HepG2 (cell line): Measurements from ENCODE around the gene CENPC. TPM values are rescaled to one million over a fixed set of nuclear protein-coding genes. Genes with fewer than 3 reads are reported as not detected.

Experiments used
- ATAC-seq: fragments of 200-7000 bp; cut with Tn5 transposase; 3 replicates; pipeline ENCODE4 v1.9.1; 2020; ENCODE audit warnings: mild to moderate bottlenecking, moderate library complexity
- BruUV-seq: library from RNA; stranded (reverse); fragments of 400-500 nt; replicated peaks from 2 replicates; lab custom pipeline; 2021; lab: Mats Ljungman, UMichigan
- CTCF ChIA-PET: fragments of 300-600 bp; formaldehyde crosslinking; extraction: SDS; loops from one replicate; lab custom pipeline; 2021; ENCODE audit warnings: low total read pairs, inconsistent platforms, low intra/inter-chr PET ratio; lab: Yijun Ruan, JAX
- POLR2A ChIA-PET: fragments of 350-600 bp; sonication (Branson Sonifier 250); formaldehyde crosslinking; loops from one replicate; lab custom pipeline; 2020; ENCODE audit warnings: antibody characterized with exemption, inconsistent platforms; lab: Yijun Ruan, JAX
- DNase-seq: peaks from one replicate; pipeline ENCODE4 v3.0.0-alpha.2; 2015; ENCODE audit warnings: low spot score
- FAIRE-seq: peaks from 3 replicates; lab custom pipeline; 2011; peaks lifted over from hg19 to GRCh38; lab: Jason Lieb, UNC
- H2AFZ ChIP-seq: one replicate; pipeline ENCODE4 v1.6.1; 2011; ENCODE audit warnings: low read length, inconsistent platforms
- H3K27ac ChIP-seq: fragments of 300-600 bp; 3 replicates; pipeline ENCODE4 v1.8.0; 2011; ENCODE audit warnings: mixed run types, mild to moderate bottlenecking, mixed read lengths, low read length, inconsistent platforms; ENCODE audit not compliant: insufficient read depth; ENCODE audit errors: extremely low read length
- H3K27me3 ChIP-seq, 2 experiments: fragments of 200-600 bp in 1 of 2; 2 replicates in 1 of 2; 3 replicates in 1 of 2; pipeline versions ENCODE4 v1.6.0 to v1.8.0; 2011; ENCODE audit warnings: low read length in 2 of 2, mild to moderate bottlenecking in 2 of 2, moderate library complexity in 2 of 2, inconsistent platforms in 1 of 2; ENCODE audit not compliant: insufficient read depth in 2 of 2, control insufficient read depth in 1 of 2
- H3K36me3 ChIP-seq, 2 experiments: fragments of 200-600 bp in 1 of 2; replicated peaks in 1 of 2; 2 replicates in 1 of 2; 3 replicates in 1 of 2; pipeline versions ENCODE4 v1.5.1 to v1.8.0; 2011; ENCODE audit warnings: low read length in 2 of 2, inconsistent platforms in 1 of 2; ENCODE audit not compliant: insufficient read depth in 2 of 2, control insufficient read depth in 1 of 2
- H3K4me1 ChIP-seq: 2 replicates; pipeline ENCODE4 v1.5.1; 2012; ENCODE audit warnings: low read length, inconsistent platforms; ENCODE audit not compliant: insufficient read depth
- H3K4me2 ChIP-seq: 2 replicates; pipeline ENCODE4 v1.6.0; 2011; ENCODE audit warnings: low read depth, low read length, inconsistent platforms
- H3K4me3 ChIP-seq, 3 experiments: fragments of 200-600 bp in 1 of 3; sonication (generic), shearing (Covaris generic) in 1 of 3; replicated peaks in 1 of 3; 2 replicates each; pipeline ENCODE4 v1.5.1; 2011 to 2016; ENCODE audit warnings: low read length in 3 of 3, inconsistent platforms in 2 of 3, low read depth in 2 of 3, mild to moderate bottlenecking in 2 of 3, control low read depth in 1 of 3, mixed read lengths in 1 of 3; ENCODE audit not compliant: insufficient read depth in 1 of 3
- H3K79me2 ChIP-seq: one replicate; pipeline ENCODE4 v1.6.1; 2011; ENCODE audit warnings: low read length, inconsistent platforms; ENCODE audit not compliant: insufficient read depth
- H3K9ac ChIP-seq: 2 replicates; pipeline ENCODE4 v1.6.0; 2011; ENCODE audit warnings: mild to moderate bottlenecking, low read depth, low read length, inconsistent platforms; ENCODE audit not compliant: insufficient read depth
- H3K9me3 ChIP-seq: 2 replicates; pipeline ENCODE4 v1.5.1; 2012; ENCODE audit warnings: mild to moderate bottlenecking, low read length
- H4K20me1 ChIP-seq: 2 replicates; pipeline ENCODE4 v1.6.0; 2011; ENCODE audit warnings: inconsistent platforms, mild to moderate bottlenecking, low read length, moderate library complexity; ENCODE audit not compliant: insufficient read depth
- AFF4 ChIP-seq: sonication (generic); formaldehyde crosslinking; IDR thresholded peaks from 2 replicates; pipeline ENCODE4 v1.4.0; 2020; ENCODE audit warnings: missing genetic modification reagents
- ARID2 ChIP-seq: sonication (generic); formaldehyde crosslinking; IDR thresholded peaks from 2 replicates; pipeline ENCODE4 v1.8.1; 2022; ENCODE audit warnings: mild to moderate bottlenecking, missing genetic modification reagents, borderline replicate concordance
- CREB3 ChIP-seq: sonication (generic); formaldehyde crosslinking; IDR thresholded peaks from 2 replicates; pipeline ENCODE4 v1.5.0; 2020; ENCODE audit warnings: missing genetic modification reagents
- DNMT3B ChIP-seq: conservative IDR thresholded peaks from 2 replicates; pipeline ENCODE4 v1.6.1; 2016; ENCODE audit warnings: missing biosample characterization, control low read depth
- EHMT2 ChIP-seq: fragments of 200-600 bp; sonication (generic); IDR thresholded peaks from 2 replicates; pipeline ENCODE4 v1.7.0; 2017; ENCODE audit warnings: antibody characterized with exemption, low read depth, low read length, borderline replicate concordance
- GLI4 ChIP-seq: sonication (generic); formaldehyde crosslinking; IDR thresholded peaks from 2 replicates; pipeline ENCODE4 v1.5.1; 2020; ENCODE audit warnings: missing genetic modification reagents, mild to moderate bottlenecking, moderate library complexity, borderline replicate concordance
- IRF9 ChIP-seq: sonication (generic); formaldehyde crosslinking; IDR thresholded peaks from 2 replicates; pipeline ENCODE4 v1.8.0; 2022; ENCODE audit warnings: missing genetic modification reagents, mild to moderate bottlenecking, borderline replicate concordance
- RAD21 ChIP-seq: fragments of 450-650 bp; formaldehyde crosslinking; IDR thresholded peaks from 2 replicates; pipeline ENCODE4 v1.5.0; 2020; ENCODE audit warnings: mild to moderate bottlenecking
- SP140L ChIP-seq: sonication (generic); formaldehyde crosslinking; IDR thresholded peaks from 2 replicates; pipeline ENCODE4 v1.4.0; 2020; ENCODE audit warnings: missing genetic modification reagents, borderline replicate concordance
- SP2 ChIP-seq: sonication (generic); formaldehyde crosslinking; IDR thresholded peaks from 2 replicates; pipeline ENCODE4 v1.5.1; 2020; ENCODE audit warnings: mild to moderate bottlenecking, missing genetic modification reagents
- SRSF1 ChIP-seq: fragments of 200-400 bp; formaldehyde crosslinking; optimal IDR thresholded peaks from 2 replicates; pipeline ENCODE3; 2017; ENCODE audit warnings: mild to moderate bottlenecking, low read depth, low read length, moderate library complexity
- ZNF101 ChIP-seq: sonication (generic); formaldehyde crosslinking; IDR thresholded peaks from 2 replicates; pipeline ENCODE4 v1.4.0; 2020; ENCODE audit warnings: mild to moderate bottlenecking, low read depth, missing genetic modification reagents, borderline replicate concordance
- ZNF17 ChIP-seq: sonication (generic); formaldehyde crosslinking; IDR thresholded peaks from 2 replicates; pipeline ENCODE4 v1.5.0; 2020; ENCODE audit warnings: mild to moderate bottlenecking, missing genetic modification reagents
- ZNF205 ChIP-seq: IDR thresholded peaks from 2 replicates; pipeline ENCODE4 v1.6.1; 2018; ENCODE audit warnings: missing biosample characterization, missing genetic modification reagents
- ZNF335 ChIP-seq: sonication (generic); formaldehyde crosslinking; IDR thresholded peaks from 2 replicates; pipeline ENCODE4 v1.4.0; 2020; ENCODE audit warnings: missing genetic modification reagents
- ZNF431 ChIP-seq: sonication (generic); formaldehyde crosslinking; IDR thresholded peaks from 2 replicates; pipeline ENCODE4 v1.9.0; 2022; ENCODE audit warnings: missing genetic modification reagents, low read depth, mild to moderate bottlenecking, borderline replicate concordance
- ZNF446 ChIP-seq: sonication (generic); formaldehyde crosslinking; IDR thresholded peaks from 2 replicates; pipeline ENCODE4 v1.5.0; 2020; ENCODE audit warnings: mild to moderate bottlenecking, missing genetic modification reagents
- ZNF83 ChIP-seq: sonication (generic); formaldehyde crosslinking; IDR thresholded peaks from 2 replicates; pipeline ENCODE4 v1.4.0; 2020; ENCODE audit warnings: missing genetic modification reagents, mild to moderate bottlenecking, borderline replicate concordance
- ZNF850 ChIP-seq: sonication (generic); formaldehyde crosslinking; conservative IDR thresholded peaks from 2 replicates; pipeline ENCODE4 v1.9.0; 2021; ENCODE audit warnings: mild to moderate bottlenecking, missing genetic modification reagents
- WGBS: methylation state at CpG from one replicate; pipeline ENCODE4 v1.1.6; 2017; ENCODE audit warnings: low lambda C conversion rate; 5-methylcytosine and 5-hydroxymethylcytosine counted together
- in situ Hi-C: cut with HindIII; loops from 2 replicates; pipeline ENCODE4 v1.10.0; 2017; ENCODE audit warnings: low pct_unique_long_range_greater_than_20kb; ENCODE audit not compliant: extremely low pct_ligation_motif_present
- intact Hi-C: fragments of 100-400 bp; cut with micrococcal nuclease; formaldehyde crosslinking; loops from one replicate; pipeline ENCODE4 v1.10.0; 2022; ENCODE audit not compliant: unreplicated experiment
- polyA plus RNA-seq, 8 experiments: library from polyadenylated mRNA; depleted of rRNA in 3 of 8; stranded (reverse) in 7 of 8; unstranded in 1 of 8; fragments of >200 nt; fragmentation: Illumina TruSeq in 4 of 8; extraction: Trizol in 4 of 8; gene quantifications; 2 replicates each; pipeline versions ENCODE4 v1.2.1 to v1.2.3, GENCODE V29; 2011 to 2016; ENCODE audit warnings: low read depth in 4 of 8, missing spikeins in 1 of 8, mixed read lengths in 1 of 8; ENCODE audit not compliant: insufficient read depth in 1 of 8
- total RNA-seq, 5 experiments: library from RNA; depleted of rRNA; stranded (reverse); fragments of >200 nt; fragmentation: Illumina TruSeq; extraction: Trizol; gene quantifications; 2 replicates each; pipeline ENCODE4 v1.2.3, GENCODE V29; 2016; ENCODE audit warnings: low read depth in 1 of 5

CENPC gene
- total and polyA plus RNA-seq, 2 of the 13 experiments (the other 11 are each of a cell fraction or from before 2014, with no cell fraction given), result 4.7 to 16.4 TPM

GRCh38 chr4:67581913-67582312 lies 36.6 kb upstream of the CENPC start (continued):
- no peak for TF ChIP-seq AFF4 (CRISPR knock-in tag)
- no peak for TF ChIP-seq ZNF431
- TF ChIP-seq ZNF205 (CRISPR knock-in tag), result no peak
- no peak for TF ChIP-seq IRF9
- TF ChIP-seq EHMT2, result no peak
- TF ChIP-seq RAD21 (CRISPR knock-in tag), result no peak
- no peak for TF ChIP-seq DNMT3B (CRISPR knock-in tag)
- TF ChIP-seq, all 625 proteins: peak for 0

GRCh38 chr4:67581208-67581857 lies 36.0 kb upstream of the CENPC start:
- H3K9me3 ChIP-seq, result no peaks in the 10 kb centered on the region
- ATAC-seq (no peak), DNase-seq (no peak), FAIRE-seq (no peak)
- in situ Hi-C loops (no loop called here), intact Hi-C loops (no loop called here)
- no peaks in the 10 kb centered on the region for H3K36me3 ChIP-seq
- no peak overlapping the region for H2AFZ ChIP-seq
- ChIA-PET POLR2A (no interaction called here), CTCF (no interaction called here)
- WGBS, result 39% methylated on average over 8 of the region's 8 CpGs
- no peaks in the 10 kb centered on the region for H3K79me2 ChIP-seq
- H3K4me1 ChIP-seq, result no peaks in the 10 kb centered on the region
- H3K27ac ChIP-seq, result no peak overlapping the region
- H3K27me3 ChIP-seq, result no peaks in the 10 kb centered on the region
- no peak overlapping the region for H3K4me3 ChIP-seq
- no peak overlapping the region for H3K4me2 ChIP-seq
- BruUV-seq, result no TSS peak
- no peak overlapping the region for H3K9ac ChIP-seq
- H4K20me1 ChIP-seq, result no peaks in the 10 kb centered on the region
- TF ChIP-seq ZNF17 (CRISPR knock-in tag), result no peak
- no peak for TF ChIP-seq ZNF850 (CRISPR knock-in tag)
- no peak for TF ChIP-seq ZNF335 (CRISPR knock-in tag)
- TF ChIP-seq ZNF83 (CRISPR knock-in tag), result no peak
- TF ChIP-seq SRSF1, result no peak
- no peak for TF ChIP-seq ZNF101 (CRISPR knock-in tag)
- TF ChIP-seq GLI4, result no peak
- no peak for TF ChIP-seq SP140L
- TF ChIP-seq ZNF446 (CRISPR knock-in tag), result no peak
- TF ChIP-seq SP2 (CRISPR knock-in tag), result no peak
- no peak for TF ChIP-seq ARID2 (CRISPR knock-in tag)
- no peak for TF ChIP-seq CREB3
